Liver (tissue), 9 donors: Measurements from ENCODE around the gene DCC. TPM values are rescaled to one million over a fixed set of nuclear protein-coding genes. Genes with fewer than 3 reads are reported as not detected.

Source experiments
- DNase-seq: peaks from one replicate; pipeline ENCODE4 v3.0.0-alpha.2; 2017; ENCODE audit warnings: low spot score
- H3K27ac ChIP-seq, 2 donors: one replicate each; pipeline ENCODE4 v1.7.0; 2013; ENCODE audit warnings: inconsistent platforms in 2 of 2, low read length in 2 of 2, control low read depth in 1 of 2, low read depth in 1 of 2, mild to moderate bottlenecking in 1 of 2
- H3K27me3 ChIP-seq, 4 donors: one replicate each; pipeline versions ENCODE4 v1.6.1 to v1.7.0; 2013; ENCODE audit warnings: low read length in 3 of 4, inconsistent platforms in 1 of 4, mild to moderate bottlenecking in 1 of 4, moderate library complexity in 1 of 4; ENCODE audit not compliant: control insufficient read depth in 4 of 4, insufficient read depth in 4 of 4
- H3K36me3 ChIP-seq, 4 donors: one replicate each; pipeline versions ENCODE4 v1.6.1 to v1.7.0; 2013; ENCODE audit warnings: low read length in 3 of 4, mild to moderate bottlenecking in 3 of 4, low read depth in 1 of 4, moderate library complexity in 1 of 4; ENCODE audit not compliant: control insufficient read depth in 4 of 4, insufficient read depth in 3 of 4
- H3K4me1 ChIP-seq, 4 donors: one replicate each; pipeline versions ENCODE4 v1.6.1 to v1.7.0; 2013; ENCODE audit warnings: low read length in 3 of 4, mild to moderate bottlenecking in 3 of 4, moderate library complexity in 1 of 4; ENCODE audit not compliant: control insufficient read depth in 4 of 4, insufficient read depth in 4 of 4
- H3K4me3 ChIP-seq, 3 donors: one replicate each; pipeline versions ENCODE4 v1.6.1 to v1.7.0; 2013; ENCODE audit warnings: low read length in 3 of 3, control low read depth in 1 of 3, low read depth in 1 of 3, mild to moderate bottlenecking in 1 of 3
- H3K9ac ChIP-seq, 2 donors: one replicate each; pipeline ENCODE4 v1.7.0; 2013; ENCODE audit warnings: low read length in 2 of 2, mild to moderate bottlenecking in 2 of 2, moderate library complexity in 2 of 2, control low read depth in 1 of 2, low read depth in 1 of 2
- H3K9me3 ChIP-seq, 4 donors: one replicate each; pipeline versions ENCODE4 v1.6.1 to v1.7.0; 2013; ENCODE audit warnings: low read length in 3 of 4; ENCODE audit not compliant: control insufficient read depth in 4 of 4
- EGR1 ChIP-seq, 2 donors: IDR thresholded peaks; 2 replicates each; pipeline ENCODE4 v1.6.1; 2016 to 2018; ENCODE audit warnings: antibody characterized with exemption in 2 of 2, low read depth in 2 of 2
- FOXA1 ChIP-seq: IDR thresholded peaks from 2 replicates; pipeline ENCODE4 v1.6.1; 2016; ENCODE audit warnings: antibody characterized with exemption
- GABPA ChIP-seq, 2 donors: IDR thresholded peaks in 1 of 2; conservative IDR thresholded peaks in 1 of 2; 2 replicates each; pipeline ENCODE4 v1.6.1; 2016; ENCODE audit warnings: antibody characterized with exemption in 2 of 2, mild to moderate bottlenecking in 1 of 2, moderate library complexity in 1 of 2
- HNF4A ChIP-seq, 2 donors: conservative IDR thresholded peaks; 2 replicates each; pipeline ENCODE4 v1.6.1; 2016; ENCODE audit warnings: antibody characterized with exemption in 2 of 2, mild to moderate bottlenecking in 2 of 2
- HNF4G ChIP-seq: IDR thresholded peaks from 2 replicates; pipeline ENCODE4 v1.6.1; 2016; ENCODE audit warnings: antibody characterized with exemption
- NR2F2 ChIP-seq: IDR thresholded peaks from 2 replicates; pipeline ENCODE4 v1.6.1; 2016; ENCODE audit warnings: antibody characterized with exemption
- RAD21 ChIP-seq, 2 donors: IDR thresholded peaks; 2 replicates each; pipeline ENCODE4 v1.6.1; 2016; ENCODE audit warnings: antibody characterized with exemption in 2 of 2, mild to moderate bottlenecking in 2 of 2
- RXRA ChIP-seq, 2 donors: IDR thresholded peaks; 2 replicates each; pipeline ENCODE4 v1.6.1; 2017 to 2018; ENCODE audit warnings: antibody characterized with exemption in 2 of 2, mild to moderate bottlenecking in 1 of 2
- SP1 ChIP-seq: IDR thresholded peaks from 2 replicates; pipeline ENCODE4 v1.6.1; 2018; ENCODE audit warnings: antibody characterized with exemption, mild to moderate bottlenecking
- TAF1 ChIP-seq: conservative IDR thresholded peaks from 2 replicates; pipeline ENCODE4 v1.6.1; 2016; ENCODE audit warnings: antibody characterized with exemption, mild to moderate bottlenecking
- YY1 ChIP-seq: IDR thresholded peaks from 2 replicates; pipeline ENCODE4 v1.6.1; 2016; ENCODE audit warnings: antibody characterized with exemption, mild to moderate bottlenecking
- ZBTB33 ChIP-seq: IDR thresholded peaks from 2 replicates; pipeline ENCODE4 v1.6.1; 2016; ENCODE audit warnings: antibody characterized with exemption
- WGBS: extraction: QIAGEN DNeasy Blood & Tissue Kit; methylation state at CpG from one replicate; pipeline ENCODE4 v1.1.7; 2013; 5-methylcytosine and 5-hydroxymethylcytosine counted together
- polyA plus RNA-seq, 2 donors: library from polyadenylated mRNA; stranded (reverse) in 1 of 2; unstranded in 1 of 2; fragments of 200-250 nt in 1 of 2; fragments of >200 nt in 1 of 2; fragmentation: Nextera tagmentation in 1 of 2; extraction: Ambion mirVana in 1 of 2; gene quantifications; one replicate each; pipeline versions ENCODE4 v1.2.1 to v1.2.3, GENCODE V29; 2013 to 2015
- total RNA-seq, 2 donors: library from RNA; depleted of rRNA; stranded (reverse); fragments of >200 nt; gene quantifications; one replicate each; pipeline ENCODE4 v1.2.3, GENCODE V29; 2014
- TF ChIP-seq, protein P1 (sequence below): IDR thresholded peaks from 2 replicates; pipeline ENCODE4 v1.6.1; 2016; ENCODE audit warnings: antibody characterized with exemption
- TF ChIP-seq, protein P2 (sequence below): fragments of 150-350 bp; IDR thresholded peaks from 2 replicates; pipeline ENCODE4 v1.5.1; 2017; ENCODE audit warnings: improper control_type of control experiment, low read depth, low read length; ENCODE audit not compliant: missing input control
- TF ChIP-seq, protein P3 (sequence below): IDR thresholded peaks from 2 replicates; pipeline ENCODE4 v1.6.1; 2016; ENCODE audit warnings: antibody characterized with exemption
- donor health status: healthy.
- donor health status: healthy.
- donor health status: healthy.
- donor health status: healthy.
- donor health status: healthy.

Gene DCC
- total and polyA plus RNA-seq, 4 donors, result under 0.01 to 0.03 TPM; not detected in 2

GRCh38 chr18:52971097-52971496 lies 631.1 kb downstream of the DCC start:
- no peaks in the 10 kb centered on the region for H3K4me1 ChIP-seq
- H3K27ac ChIP-seq, result no peak overlapping the region
- no peaks in the 10 kb centered on the region for H3K9me3 ChIP-seq
- no peak overlapping the region for H3K9ac ChIP-seq
- 84% methylated on average over 2 of the region's 2 CpGs for WGBS
- no peaks in the 10 kb centered on the region for H3K36me3 ChIP-seq
- H3K4me3 ChIP-seq, result no peak overlapping the region
- TF ChIP-seq NR2F2 (no peak), EGR1 (IDR thresholded peaks at IDR 0.05; ENCODE audit: low read depth in 2 of 2) (no peak), GABPA (IDR thresholded peaks at IDR 0.05 in 1 of 2, conservative IDR thresholded peaks at IDR 0.05 in 1 of 2) (no peak), TAF1 (no peak), RXRA (IDR thresholded peaks at IDR 0.05) (no peak), HNF4G (no peak), ZBTB33 (no peak), FOXA1 (no peak), RAD21 (IDR thresholded peaks at IDR 0.05) (no peak), SP1 (no peak)
- TF ChIP-seq, protein P1, sequence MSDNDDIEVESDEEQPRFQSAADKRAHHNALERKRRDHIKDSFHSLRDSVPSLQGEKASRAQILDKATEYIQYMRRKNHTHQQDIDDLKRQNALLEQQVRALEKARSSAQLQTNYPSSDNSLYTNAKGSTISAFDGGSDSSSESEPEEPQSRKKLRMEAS, result no peak
- TF ChIP-seq, protein P2, sequence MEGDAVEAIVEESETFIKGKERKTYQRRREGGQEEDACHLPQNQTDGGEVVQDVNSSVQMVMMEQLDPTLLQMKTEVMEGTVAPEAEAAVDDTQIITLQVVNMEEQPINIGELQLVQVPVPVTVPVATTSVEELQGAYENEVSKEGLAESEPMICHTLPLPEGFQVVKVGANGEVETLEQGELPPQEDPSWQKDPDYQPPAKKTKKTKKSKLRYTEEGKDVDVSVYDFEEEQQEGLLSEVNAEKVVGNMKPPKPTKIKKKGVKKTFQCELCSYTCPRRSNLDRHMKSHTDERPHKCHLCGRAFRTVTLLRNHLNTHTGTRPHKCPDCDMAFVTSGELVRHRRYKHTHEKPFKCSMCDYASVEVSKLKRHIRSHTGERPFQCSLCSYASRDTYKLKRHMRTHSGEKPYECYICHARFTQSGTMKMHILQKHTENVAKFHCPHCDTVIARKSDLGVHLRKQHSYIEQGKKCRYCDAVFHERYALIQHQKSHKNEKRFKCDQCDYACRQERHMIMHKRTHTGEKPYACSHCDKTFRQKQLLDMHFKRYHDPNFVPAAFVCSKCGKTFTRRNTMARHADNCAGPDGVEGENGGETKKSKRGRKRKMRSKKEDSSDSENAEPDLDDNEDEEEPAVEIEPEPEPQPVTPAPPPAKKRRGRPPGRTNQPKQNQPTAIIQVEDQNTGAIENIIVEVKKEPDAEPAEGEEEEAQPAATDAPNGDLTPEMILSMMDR, result no peak
- TF ChIP-seq, protein P3, sequence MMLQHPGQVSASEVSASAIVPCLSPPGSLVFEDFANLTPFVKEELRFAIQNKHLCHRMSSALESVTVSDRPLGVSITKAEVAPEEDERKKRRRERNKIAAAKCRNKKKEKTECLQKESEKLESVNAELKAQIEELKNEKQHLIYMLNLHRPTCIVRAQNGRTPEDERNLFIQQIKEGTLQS, result no peak
- peaks cover 0 to 3% (median 0%) of the 10 kb centered on the region in 4 donors for H3K27me3 ChIP-seq
- no peak for DNase-seq

GRCh38 chr18:52979892-52980291 lies 639.9 kb downstream of the DCC start:
- TF ChIP-seq RXRA (IDR thresholded peaks at IDR 0.05), result no peak
- no peaks in the 10 kb centered on the region for H3K27me3 ChIP-seq
- H3K27ac ChIP-seq, result no peak overlapping the region
- no peak for DNase-seq
- no peak overlapping the region for H3K4me3 ChIP-seq
- H3K4me1 ChIP-seq, result no peaks in the 10 kb centered on the region
- H3K9ac ChIP-seq, result no peak overlapping the region
- H3K36me3 ChIP-seq, result no peaks in the 10 kb centered on the region
- WGBS, result 74% methylated on average over 6 of the region's 6 CpGs
- no peaks in the 10 kb centered on the region for H3K9me3 ChIP-seq

DNA sequence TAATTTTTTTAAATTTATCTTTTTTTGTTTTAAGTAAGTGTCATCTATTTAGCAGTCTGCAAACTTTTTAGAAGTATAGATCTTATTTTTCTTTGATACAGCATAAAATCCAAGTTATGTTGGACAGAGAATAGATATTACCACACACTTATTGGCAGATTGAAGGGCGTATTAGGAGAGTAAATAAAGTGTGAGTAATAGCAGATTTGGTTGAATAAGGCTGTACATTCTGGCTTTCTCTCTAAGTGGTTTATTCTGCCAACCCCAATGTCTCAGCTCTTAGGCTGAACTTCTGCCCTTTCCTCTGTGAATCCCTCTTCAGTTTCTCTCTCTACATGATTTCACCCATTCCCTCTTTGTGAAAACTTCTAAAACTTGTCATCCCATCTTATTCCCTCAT lies 651.2 kb downstream of the DCC start:
- no peak overlapping the region for H3K27ac ChIP-seq
- H3K4me3 ChIP-seq, result no peak overlapping the region
- DNase-seq, result no peak
- TF ChIP-seq EGR1 (IDR thresholded peaks at IDR 0.05; ENCODE audit: low read depth in 2 of 2) (no peak), GABPA (IDR thresholded peaks at IDR 0.05 in 1 of 2, conservative IDR thresholded peaks at IDR 0.05 in 1 of 2) (no peak), YY1 (no peak), HNF4A (conservative IDR thresholded peaks at IDR 0.05) (no peak)
- H3K36me3 ChIP-seq, result no peaks in the 10 kb centered on the region
- no peak overlapping the region for H3K9ac ChIP-seq
- WGBS, result 26% methylated on average over 1 of the region's 1 CpG
- no peaks in the 10 kb centered on the region for H3K27me3 ChIP-seq
- H3K4me1 ChIP-seq, result peaks cover 0 to 9% (median 2%) of the 10 kb centered on the region in 4 donors
- H3K9me3 ChIP-seq, result no peaks in the 10 kb centered on the region
